Measurements from ENCODE around the gene CDH4.

The CDH4 gene

GRCh38 chr20:61361501-61361900, 109.4 kb downstream of the CDH4 start:
- no peak for DNase-seq

- no peak for DNase-seq
These were observed 112.1 kb downstream of the CDH4 start for GRCh38 chr20:61364147-61364546.

- DNase-seq, result no peak
These were observed 114.9 kb downstream of the CDH4 start for GRCh38 chr20:61366914-61367313.

- no peak for DNase-seq
These were observed 117.9 kb downstream of the CDH4 start for GRCh38 chr20:61369731-61370520.

GRCh38 chr20:61370841-61371303, 118.8 kb downstream of the CDH4 start:
- no peak for DNase-seq

- no peak for DNase-seq
These were observed 119.6 kb downstream of the CDH4 start for GRCh38 chr20:61371501-61372136.

GRCh38 chr20:61372137-61373054, 120.3 kb downstream of the CDH4 start:
- DNase-seq, result no peak

GRCh38 chr20:61373055-61373399, 121.0 kb downstream of the CDH4 start:
- DNase-seq, result no peak

GRCh38 chr20:61373956-61374545, 122.0 kb downstream of the CDH4 start:
- no peak for DNase-seq

- no peak for DNase-seq
These were observed 124.6 kb downstream of the CDH4 start for GRCh38 chr20:61376541-61377240.

- DNase-seq, result no peak
These were observed 126.8 kb downstream of the CDH4 start for GRCh38 chr20:61378694-61379355.

- no peak for DNase-seq
These were observed 128.0 kb downstream of the CDH4 start for GRCh38 chr20:61379898-61380544.

- DNase-seq, result no peak
These were observed 128.5 kb downstream of the CDH4 start for GRCh38 chr20:61380545-61380915.

- DNase-seq, result no peak
These were observed 130.1 kb downstream of the CDH4 start for GRCh38 chr20:61382194-61382593.

- DNase-seq, result no peak
These were observed 133.2 kb downstream of the CDH4 start for GRCh38 chr20:61385296-61385695.

- no peak for DNase-seq
These were observed 133.7 kb downstream of the CDH4 start for GRCh38 chr20:61385731-61386130.

GRCh38 chr20:61387204-61387953, 135.3 kb downstream of the CDH4 start:
- DNase-seq, result no peak

- DNase-seq, result no peak
These were observed 135.9 kb downstream of the CDH4 start for GRCh38 chr20:61387954-61388348.

GRCh38 chr20:61389077-61389476, 137.0 kb downstream of the CDH4 start:
- no peak for DNase-seq

- no peak for DNase-seq
These were observed 139.1 kb downstream of the CDH4 start for GRCh38 chr20:61391185-61391584.
